Calu3 (cell line): ENCODE measurements around the gene ERMAP. TPM values are rescaled to one million over a fixed set of nuclear protein-coding genes. Genes with fewer than 3 reads are reported as not detected.

ENCODE experiments used
- BruUV-seq: library from RNA; stranded (reverse); fragments of 400-500 nt; replicated peaks from 2 replicates; lab custom pipeline; 2021; lab: Mats Ljungman, UMichigan
- CTCF ChIA-PET: fragments of 300-600 bp; sonication (Branson Sonifier 250); formaldehyde crosslinking; loops from one replicate; lab custom pipeline; 2022; ENCODE audit warnings: antibody characterized with exemption; lab: Charles Lee
- DNase-seq: peaks from one replicate; pipeline ENCODE4 v3.0.0; 2022
- H3K27ac Mint-ChIP-seq: one replicate; pipeline ENCODE4 v1.8.0; 2022; ENCODE audit warnings: mixed read lengths; ENCODE audit not compliant: unreplicated experiment
- H3K27me3 Mint-ChIP-seq: one replicate; pipeline ENCODE4 v1.8.0; 2022; ENCODE audit warnings: mixed read lengths; ENCODE audit not compliant: unreplicated experiment
- H3K36me3 Mint-ChIP-seq: one replicate; pipeline ENCODE4 v1.8.0; 2022; ENCODE audit warnings: mild to moderate bottlenecking, moderate library complexity, mixed read lengths; ENCODE audit not compliant: insufficient read depth, unreplicated experiment
- H3K4me1 Mint-ChIP-seq: one replicate; pipeline ENCODE4 v1.8.0; 2022; ENCODE audit warnings: mild to moderate bottlenecking, low read depth, mixed read lengths; ENCODE audit not compliant: unreplicated experiment
- H3K4me3 Mint-ChIP-seq: one replicate; pipeline ENCODE4 v1.8.0; 2022; ENCODE audit warnings: mild to moderate bottlenecking, low read depth, moderate library complexity, mixed read lengths; ENCODE audit not compliant: unreplicated experiment
- H3K9me3 Mint-ChIP-seq: one replicate; pipeline ENCODE4 v1.8.0; 2022; ENCODE audit warnings: low read depth, mixed read lengths; ENCODE audit not compliant: unreplicated experiment
- intact Hi-C: fragments of 100-400 bp; cut with micrococcal nuclease; formaldehyde crosslinking; loops from one replicate; pipeline ENCODE4 v1.10.0; 2022; ENCODE audit not compliant: unreplicated experiment
- total RNA-seq: library from RNA; stranded (reverse); gene quantifications from 2 replicates; pipeline ENCODE4 v1.2.3, GENCODE V29; 2022
- TF ChIP-seq, protein P1 (sequence below): fragments of 200-600 bp; IDR thresholded peaks from one replicate; pipeline ENCODE4 v1.8.0; 2022; ENCODE audit warnings: antibody characterized with exemption; ENCODE audit not compliant: unreplicated experiment

Gene ERMAP
- total RNA-seq, 1 experiment from 2014 or later, result 9.3 TPM

DNA sequence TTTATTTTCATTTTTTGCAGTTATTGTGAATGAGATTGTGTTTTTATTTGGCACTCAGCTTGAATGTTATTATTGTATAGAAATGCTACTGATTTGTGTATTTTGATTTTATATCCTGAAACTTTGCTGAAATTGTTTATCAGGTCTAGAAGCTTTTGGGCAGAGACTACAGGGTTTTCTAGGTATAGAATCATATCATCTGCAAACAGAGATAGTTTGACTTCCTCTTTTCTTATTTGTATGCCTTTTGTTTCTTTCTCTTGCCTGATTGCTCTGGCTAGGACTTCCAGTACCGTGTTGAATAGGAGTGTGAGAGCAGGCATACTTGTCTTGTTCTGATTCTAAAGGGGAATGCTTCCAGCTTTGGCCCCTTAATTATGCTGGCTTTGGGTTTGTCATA, 56.7 kb downstream of the ERMAP start:
- intact Hi-C loops, result no loop called here
- H3K4me1 Mint-ChIP-seq, result no peaks in the 10 kb centered on the region
- TF ChIP-seq, protein P1, sequence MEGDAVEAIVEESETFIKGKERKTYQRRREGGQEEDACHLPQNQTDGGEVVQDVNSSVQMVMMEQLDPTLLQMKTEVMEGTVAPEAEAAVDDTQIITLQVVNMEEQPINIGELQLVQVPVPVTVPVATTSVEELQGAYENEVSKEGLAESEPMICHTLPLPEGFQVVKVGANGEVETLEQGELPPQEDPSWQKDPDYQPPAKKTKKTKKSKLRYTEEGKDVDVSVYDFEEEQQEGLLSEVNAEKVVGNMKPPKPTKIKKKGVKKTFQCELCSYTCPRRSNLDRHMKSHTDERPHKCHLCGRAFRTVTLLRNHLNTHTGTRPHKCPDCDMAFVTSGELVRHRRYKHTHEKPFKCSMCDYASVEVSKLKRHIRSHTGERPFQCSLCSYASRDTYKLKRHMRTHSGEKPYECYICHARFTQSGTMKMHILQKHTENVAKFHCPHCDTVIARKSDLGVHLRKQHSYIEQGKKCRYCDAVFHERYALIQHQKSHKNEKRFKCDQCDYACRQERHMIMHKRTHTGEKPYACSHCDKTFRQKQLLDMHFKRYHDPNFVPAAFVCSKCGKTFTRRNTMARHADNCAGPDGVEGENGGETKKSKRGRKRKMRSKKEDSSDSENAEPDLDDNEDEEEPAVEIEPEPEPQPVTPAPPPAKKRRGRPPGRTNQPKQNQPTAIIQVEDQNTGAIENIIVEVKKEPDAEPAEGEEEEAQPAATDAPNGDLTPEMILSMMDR, result no peak
- H3K9me3 Mint-ChIP-seq, result peaks cover 7% of the 10 kb centered on the region
- no peak for DNase-seq
- no peaks in the 10 kb centered on the region for H3K36me3 Mint-ChIP-seq
- H3K27me3 Mint-ChIP-seq, result peaks cover 89% of the 10 kb centered on the region
- CTCF ChIA-PET, result no interaction called here
- no TSS peak for BruUV-seq
- H3K4me3 Mint-ChIP-seq, result no peak overlapping the region
- no peak overlapping the region for H3K27ac Mint-ChIP-seq

DNA sequence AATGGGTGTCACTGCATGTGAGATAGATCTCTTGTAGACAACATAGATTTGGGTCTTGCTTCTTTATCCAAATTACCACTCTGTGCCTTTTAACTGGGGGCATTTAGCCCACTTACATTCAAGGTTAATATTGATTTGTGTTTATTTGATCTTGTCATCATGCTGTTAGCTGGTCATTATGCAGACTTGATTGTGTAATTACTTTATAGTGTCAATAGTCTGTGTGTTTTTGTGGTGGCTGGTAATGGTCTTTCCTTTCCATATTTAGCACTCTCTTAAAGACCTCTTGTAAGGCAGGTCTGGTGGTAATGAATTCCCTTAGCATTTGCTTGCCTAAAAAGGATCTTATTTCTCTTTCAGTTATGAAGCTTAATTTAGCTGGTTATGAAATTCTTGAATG, 59.1 kb downstream of the ERMAP start:
- Mint-ChIP-seq H3K4me1 (no peaks in the 10 kb centered on the region), H3K36me3 (no peaks in the 10 kb centered on the region), H3K9me3 (peaks cover 7% of the 10 kb centered on the region), H3K27ac (no peak overlapping the region), H3K4me3 (no peak overlapping the region), H3K27me3 (peaks cover 65% of the 10 kb centered on the region)
- no peak for DNase-seq
- intact Hi-C loops, result no loop called here
- TF ChIP-seq, protein P1, result no peak
- BruUV-seq, result no TSS peak
- CTCF ChIA-PET, result no interaction called here

DNA sequence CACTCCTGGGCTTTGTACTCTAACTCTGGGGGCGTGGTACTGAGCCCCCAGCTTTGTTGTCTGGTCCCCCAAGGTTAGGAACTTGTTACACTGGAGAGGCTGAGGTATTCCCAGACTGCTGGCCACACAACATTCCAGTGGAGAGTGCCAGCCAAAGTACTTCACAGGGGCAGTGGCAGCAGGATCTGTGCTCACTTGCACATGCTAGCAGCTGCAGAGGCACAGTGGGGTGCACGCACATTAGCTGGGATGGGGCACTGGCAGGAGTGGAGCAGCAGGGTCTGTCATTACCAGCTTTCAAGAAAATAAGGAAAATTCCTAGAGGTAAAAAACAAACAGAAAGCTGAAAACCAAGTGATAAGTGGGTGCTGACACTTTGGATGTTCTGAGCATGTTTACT, 60.5 kb downstream of the ERMAP start:
- DNase-seq, result no peak
- no peaks in the 10 kb centered on the region for H3K36me3 Mint-ChIP-seq
- BruUV-seq, result no TSS peak
- H3K4me1 Mint-ChIP-seq, result no peaks in the 10 kb centered on the region
- H3K4me3 Mint-ChIP-seq, result no peak overlapping the region
- peaks cover 7% of the 10 kb centered on the region for H3K9me3 Mint-ChIP-seq
- intact Hi-C loops, result no loop called here
- TF ChIP-seq, protein P1, result no peak
- no peak overlapping the region for H3K27ac Mint-ChIP-seq
- CTCF ChIA-PET, result no interaction called here
- H3K27me3 Mint-ChIP-seq, result peaks cover 57% of the 10 kb centered on the region

DNA sequence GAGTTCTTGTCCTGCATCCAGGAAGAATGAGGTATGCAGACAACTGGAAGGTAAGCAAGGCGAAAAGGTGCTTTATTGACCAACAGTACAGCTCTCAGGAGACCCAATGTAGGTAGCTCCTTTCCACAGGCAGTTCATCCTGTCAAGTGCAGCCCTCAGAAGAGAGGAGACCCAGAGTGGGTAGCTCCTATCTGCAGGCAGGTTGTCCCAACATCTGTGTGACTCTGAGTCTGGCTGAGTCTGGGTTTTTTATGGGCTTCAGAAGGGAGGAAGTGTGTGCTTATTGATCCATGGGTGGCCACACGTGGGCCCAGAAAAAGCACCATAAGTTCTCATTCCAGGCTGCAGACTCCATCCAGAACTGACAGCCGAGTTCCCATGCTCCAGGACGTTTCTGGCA, 63.5 kb downstream of the ERMAP start:
- intact Hi-C loops, result no loop called here

More for the DNA sequence above, 63.5 kb downstream of the ERMAP start:
- CTCF ChIA-PET, result no interaction called here
- TF ChIP-seq, protein P1, result no peak
- Mint-ChIP-seq H3K9me3 (no peaks in the 10 kb centered on the region), H3K4me1 (no peaks in the 10 kb centered on the region), H3K27ac (no peak overlapping the region), H3K4me3 (no peak overlapping the region), H3K36me3 (no peaks in the 10 kb centered on the region), H3K27me3 (peaks cover 42% of the 10 kb centered on the region)
- BruUV-seq, result no TSS peak
- no peak for DNase-seq
